A673 (cell line): ENCODE measurements around the gene NANS. TPM values are rescaled to one million over a fixed set of nuclear protein-coding genes. Genes with fewer than 3 reads are reported as not detected.

Experiments
- BruUV-seq: library from RNA; stranded (reverse); fragments of 400-500 nt; replicated peaks from 2 replicates; lab custom pipeline; 2021; lab: Mats Ljungman, UMichigan
- CTCF ChIA-PET: fragments of 300-600 bp; sonication (Branson Sonifier 250); formaldehyde crosslinking; loops from one replicate; lab custom pipeline; 2022; ENCODE audit warnings: antibody characterized with exemption; lab: Charles Lee
- POLR2A ChIA-PET: fragments of 300-600 bp; sonication (Branson Sonifier 250); formaldehyde crosslinking; loops from one replicate; lab custom pipeline; 2022; ENCODE audit warnings: antibody characterized with exemption; ENCODE audit not compliant: low non-redundant PET; lab: Charles Lee
- DNase-seq: peaks from one replicate; pipeline ENCODE4 v3.0.0-alpha.2; 2015; ENCODE audit warnings: low spot score
- H3K27ac ChIP-seq: fragments of 200-600 bp; sonication (generic); 2 replicates; pipeline ENCODE4 v1.5.1; 2016; ENCODE audit warnings: mixed run types, low read depth, mild to moderate bottlenecking, mixed read lengths, antibody characterized with exemption, low read length; ENCODE audit not compliant: poor library complexity, severe bottlenecking
- H3K27me3 ChIP-seq: fragments of 200-600 bp; sonication (generic); replicated peaks from 2 replicates; pipeline ENCODE4 v1.6.1; 2017; ENCODE audit warnings: mixed run types, low read depth, mild to moderate bottlenecking, mixed read lengths, antibody characterized with exemption, low read length; ENCODE audit not compliant: insufficient read depth, poor library complexity
- H3K36me3 ChIP-seq: fragments of 200-600 bp; sonication (generic); 2 replicates; pipeline ENCODE4 v1.6.1; 2016; ENCODE audit warnings: mixed run types, mild to moderate bottlenecking, mixed read lengths, antibody characterized with exemption, low read length; ENCODE audit not compliant: insufficient read depth, poor library complexity, severe bottlenecking
- H3K4me1 ChIP-seq: fragments of 200-600 bp; sonication (generic); 2 replicates; pipeline ENCODE4 v1.6.1; 2017; ENCODE audit warnings: mixed run types, mild to moderate bottlenecking, mixed read lengths, antibody characterized with exemption, low read length; ENCODE audit not compliant: insufficient read depth, poor library complexity, severe bottlenecking
- H3K4me3 ChIP-seq: fragments of 200-600 bp; sonication (generic); 2 replicates; pipeline ENCODE4 v1.5.1; 2016; ENCODE audit warnings: low read depth, mixed run types, mild to moderate bottlenecking, mixed read lengths, low read length; ENCODE audit not compliant: poor library complexity, severe bottlenecking
- H3K9me3 ChIP-seq: fragments of 200-600 bp; sonication (generic); 2 replicates; pipeline ENCODE4 v1.6.1; 2016; ENCODE audit warnings: mixed run types, low read depth, mild to moderate bottlenecking, mixed read lengths, antibody characterized with exemption, low read length; ENCODE audit not compliant: poor library complexity, severe bottlenecking
- CTCF ChIP-seq: fragments of 300-800, 200-600 bp; sonication (generic); conservative IDR thresholded peaks from 2 replicates; pipeline ENCODE4 v1.5.1; 2017; ENCODE audit warnings: low read depth, mild to moderate bottlenecking, antibody characterized with exemption, low read length, moderate library complexity, mixed read lengths
- EZH2 ChIP-seq: fragments of 200-600 bp; sonication (generic); IDR thresholded peaks from 2 replicates; pipeline ENCODE4 v1.6.1; 2017; ENCODE audit warnings: borderline replicate concordance, low read depth, mild to moderate bottlenecking, mixed read lengths, antibody characterized with exemption, low read length; ENCODE audit not compliant: poor library complexity, severe bottlenecking
- intact Hi-C: fragments of 100-400 bp; cut with micrococcal nuclease; formaldehyde crosslinking; loops from one replicate; pipeline ENCODE4 v1.10.0; 2022; ENCODE audit not compliant: unreplicated experiment
- total RNA-seq: library from RNA; stranded (reverse); gene quantifications from 2 replicates; pipeline ENCODE4 v1.2.3, GENCODE V29; 2021

Gene NANS
- total RNA-seq, 1 experiment from 2014 or later, result 40.6 TPM

- Histone ChIP-seq H3K4me3 (no peak overlapping the region), H3K9me3 (no peaks in the 10 kb centered on the region), H3K27me3 (no peaks in the 10 kb centered on the region), H3K4me1 (no peaks in the 10 kb centered on the region), H3K36me3 (peaks cover 2% of the 10 kb centered on the region), H3K27ac (no peak overlapping the region)
- TF ChIP-seq CTCF (no peak), EZH2 (no peak)
- ChIA-PET CTCF (no interaction called here), POLR2A (no interaction called here)
- BruUV-seq, result no TSS peak
- DNase-seq, result no peak
- intact Hi-C loops, result no loop called here
Observed at GRCh38 chr9:98024702-98025101, 31.8 kb upstream of the NANS start.

GRCh38 chr9:98031169-98031568 is 25.4 kb upstream of the NANS start:
- intact Hi-C loops, result no loop called here
- no peak overlapping the region for H3K27ac ChIP-seq
- POLR2A ChIA-PET, result no interaction called here

GRCh38 chr9:98031935-98032334 is 24.6 kb upstream of the NANS start:
- TF ChIP-seq EZH2, result no peak
- no peak for TF ChIP-seq CTCF
- Histone ChIP-seq H3K27ac (no peak overlapping the region), H3K4me3 (no peak overlapping the region), H3K27me3 (no peaks in the 10 kb centered on the region), H3K36me3 (no peaks in the 10 kb centered on the region), H3K9me3 (no peaks in the 10 kb centered on the region), H3K4me1 (no peaks in the 10 kb centered on the region)
- no TSS peak for BruUV-seq
- DNase-seq, result no peak
- ChIA-PET POLR2A (no interaction called here), CTCF (interaction anchor here (0.6 kb wide), 1 partner anchor 76 kb away, joined by 3 read pairs; no protein-coding TSS in a partner anchor)
- intact Hi-C loops, result no loop called here

More at GRCh38 chr9:98031169-98031568, 25.4 kb upstream of the NANS start:
- no peaks in the 10 kb centered on the region for H3K9me3 ChIP-seq
- H3K4me1 ChIP-seq, result no peaks in the 10 kb centered on the region
- H3K36me3 ChIP-seq, result no peaks in the 10 kb centered on the region
- no peaks in the 10 kb centered on the region for H3K27me3 ChIP-seq
- no peak for DNase-seq
- CTCF ChIA-PET, result no interaction called here
- no peak overlapping the region for H3K4me3 ChIP-seq
- TF ChIP-seq EZH2 (no peak), CTCF (no peak)
- no TSS peak for BruUV-seq
